H1 (cell line): ENCODE results near the gene RAB8B. TPM values are rescaled to one million over a fixed set of nuclear protein-coding genes. Genes with fewer than 3 reads are reported as not detected.

Source experiments
- BACH1 ChIP-seq: IDR thresholded peaks from 2 replicates; pipeline ENCODE4 v1.6.1; 2012; ENCODE audit warnings: low read length, improper control_type of control experiment
- CBX8 ChIP-seq: fragments of 300-800, 300-1000 bp; sonication (generic); IDR thresholded peaks from 2 replicates; pipeline ENCODE4 v1.7.1; 2016; ENCODE audit warnings: low read depth, low read length, borderline replicate concordance
- CEBPB ChIP-seq: IDR thresholded peaks from 2 replicates; pipeline ENCODE4 v1.6.1; 2012; ENCODE audit warnings: low read depth, low read length
- CHD1 ChIP-seq: IDR thresholded peaks from 2 replicates; pipeline ENCODE4 v1.6.1; 2012; ENCODE audit warnings: low read depth, low read length, improper control_type of control experiment
- CHD2 ChIP-seq: IDR thresholded peaks from 2 replicates; pipeline ENCODE4 v1.6.1; 2012; ENCODE audit warnings: low read length, improper control_type of control experiment
- FOSL1 ChIP-seq: IDR thresholded peaks from 2 replicates; pipeline ENCODE4 v1.6.1; 2011; ENCODE audit warnings: mild to moderate bottlenecking, low read depth, low read length, moderate library complexity; ENCODE audit not compliant: insufficient read depth
- GABPA ChIP-seq: IDR thresholded peaks from 2 replicates; pipeline ENCODE4 v1.6.1; 2011; ENCODE audit warnings: mild to moderate bottlenecking, low read length, moderate library complexity, borderline replicate concordance; ENCODE audit not compliant: insufficient read depth
- HDAC6 ChIP-seq: IDR thresholded peaks from one replicate; pipeline ENCODE4 v1.7.1; 2012; ENCODE audit warnings: low read depth, mild to moderate bottlenecking, inconsistent platforms, low read length, moderate library complexity
- JUND ChIP-seq: IDR thresholded peaks from 2 replicates; pipeline ENCODE4 v1.6.1; 2011; ENCODE audit warnings: mild to moderate bottlenecking, improper control_type of control experiment, low read length
- KDM1A ChIP-seq: fragments of 200-600, 300-600 bp; sonication (generic); IDR thresholded peaks from 2 replicates; pipeline ENCODE4 v1.7.1; 2016; ENCODE audit warnings: mild to moderate bottlenecking, low read length, borderline replicate concordance
- KDM5A ChIP-seq: fragments of 200-600 bp; IDR thresholded peaks from 2 replicates; pipeline ENCODE4 v1.7.1; 2012; ENCODE audit warnings: mild to moderate bottlenecking, low read length, inconsistent platforms, mixed read lengths
- POLR2A ChIP-seq, 2 experiments: IDR thresholded peaks; 1 replicate in 1 of 2; 2 replicates in 1 of 2; pipeline ENCODE4 v1.6.1; 2011; ENCODE audit warnings: low read depth in 2 of 2, low read length in 2 of 2, mild to moderate bottlenecking in 2 of 2; ENCODE audit errors: control extremely low read depth in 1 of 2
- RXRA ChIP-seq: IDR thresholded peaks from 2 replicates; pipeline ENCODE4 v1.6.1; 2011; ENCODE audit warnings: low read depth, mild to moderate bottlenecking, low read length, moderate library complexity; ENCODE audit not compliant: insufficient read depth
- SAP30 ChIP-seq: fragments of 300-600 bp; sonication (generic); IDR thresholded peaks from 2 replicates; pipeline ENCODE4 v1.7.1; 2012; ENCODE audit warnings: low read length, moderate library complexity, mild to moderate bottlenecking, inconsistent platforms; ENCODE audit not compliant: insufficient read depth, insufficient replicate concordance
- SIX5 ChIP-seq: IDR thresholded peaks from 2 replicates; pipeline ENCODE4 v1.6.1; 2011; ENCODE audit warnings: mild to moderate bottlenecking, low read depth, low read length
- SP4 ChIP-seq: IDR thresholded peaks from 2 replicates; pipeline ENCODE4 v1.6.1; 2012; ENCODE audit warnings: low read length, inconsistent platforms
- SRF ChIP-seq: IDR thresholded peaks from 2 replicates; pipeline ENCODE4 v1.6.1; 2011; ENCODE audit warnings: mild to moderate bottlenecking, low read depth, low read length, moderate library complexity
- TAF7 ChIP-seq: optimal IDR thresholded peaks from 2 replicates; pipeline ENCODE3; 2011; ENCODE audit warnings: low read depth, mild to moderate bottlenecking, inconsistent platforms, low read length, moderate library complexity, borderline replicate concordance
- TBP ChIP-seq: IDR thresholded peaks from 2 replicates; pipeline ENCODE4 v1.6.1; 2011; ENCODE audit warnings: low read depth, low read length, improper control_type of control experiment
- TEAD4 ChIP-seq: IDR thresholded peaks from 2 replicates; pipeline ENCODE4 v1.6.1; 2012; ENCODE audit warnings: low read depth, low read length, inconsistent platforms, mixed read lengths
- USF2 ChIP-seq: IDR thresholded peaks from 2 replicates; pipeline ENCODE4 v1.6.1; 2011; ENCODE audit warnings: low read length, improper control_type of control experiment
- YY1 ChIP-seq: IDR thresholded peaks from 2 replicates; pipeline ENCODE4 v1.6.1; 2011; ENCODE audit warnings: low read depth, mild to moderate bottlenecking, low read length
- ZNF274 ChIP-seq: IDR thresholded peaks from 2 replicates; pipeline ENCODE4 v1.7.0; 2012; ENCODE audit warnings: low read length, borderline replicate concordance; ENCODE audit errors: extremely low read depth
- polyA plus RNA-seq, 7 experiments: library from polyadenylated mRNA; depleted of rRNA in 3 of 7; stranded (reverse) in 5 of 7; unstranded in 2 of 7; fragments of >200 nt in 5 of 7; fragments of 200-250 nt in 2 of 7; gene quantifications; 1 replicate in 5 of 7; 2 replicates in 1 of 7; 4 replicates in 1 of 7; pipeline versions ENCODE4 v1.2.1 to v1.2.3, GENCODE V29; 2011 to 2013; ENCODE audit warnings: missing spikeins in 2 of 7, mixed read lengths in 2 of 7
- total RNA-seq: library from RNA; stranded (reverse); fragmentation: NEBNext Ultra II Directional; extraction: Animal tissue kit (Norgen Biotek cat#: 25700); gene quantifications from 2 replicates; pipeline ENCODE4 v1.2.1, GENCODE V29; 2021

Gene RAB8B
- total and polyA plus RNA-seq, 2 of the 8 experiments (the other 6 are each of a cell fraction or from before 2014, with no cell fraction given) = 9.5 to 47.8 TPM

GRCh38 chr15:63277038-63277892 lies 87.9 kb downstream of the RAB8B start, which contains the start of gene APH1B (continued):
- TF ChIP-seq YY1 (peak; percentile 14; the same call in 1 of the 2 replicates), KDM5A (no peak), BACH1 (peak; percentile 34; the same call in 1 of the 2 replicates), CHD1 (no peak), SRF (0 out of 2 replicates have a peak, but pooled peaks have one; percentile 12), HDAC6 (no peak), SP4 (no peak), GABPA (no peak), CBX8 (no peak), KDM1A (no peak), TAF7 (peak; percentile 37), TEAD4 (no peak), TBP (peak; percentile 48; the same call in 1 of the 2 replicates), POLR2A (IDR thresholded peaks at IDR 0.05; ENCODE audit: control extremely low read depth in 1 of 2, low read depth in 2 of 2, low read length in 2 of 2) (peak in 1 of 2 experiments; percentile 61; a peak in 2 of 3 replicates), CHD2 (no peak), ZNF274 (no peak), USF2 (no peak), FOSL1 (no peak), SIX5 (no peak), RXRA (no peak), JUND (no peak), CEBPB (no peak), SAP30 (no peak)
